ENCODE data around the gene ANKUB1.

DNA sequence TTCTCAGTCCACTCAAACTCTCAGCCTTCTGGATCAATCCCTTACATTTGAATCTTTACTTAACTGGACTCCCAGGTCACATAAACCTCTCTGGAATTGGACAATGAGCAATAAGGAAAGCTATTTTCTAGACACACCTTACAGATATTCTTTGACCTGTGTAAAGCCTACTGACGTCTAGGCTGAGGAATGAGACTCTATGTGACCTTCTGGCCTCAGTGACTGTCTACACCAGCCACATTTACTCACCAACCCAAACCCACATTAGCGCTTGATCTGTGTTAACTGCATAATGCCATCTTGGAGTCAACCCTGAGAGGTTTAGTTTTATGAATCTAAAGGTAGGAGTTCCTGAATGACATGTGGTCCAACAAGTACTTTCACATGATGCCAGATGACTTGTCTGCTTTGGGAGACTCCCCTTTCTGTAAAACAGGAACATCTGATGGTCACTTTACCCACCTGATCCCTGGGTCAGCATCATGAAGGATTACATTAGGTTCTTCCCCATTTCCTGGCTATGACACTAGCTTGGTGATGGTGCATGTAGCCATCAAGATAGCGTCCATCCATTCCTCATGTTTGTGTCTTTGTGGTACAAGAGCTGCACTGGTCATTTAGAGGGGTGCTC, 28.7 kb downstream of the ANKUB1 start:
- TF ChIP-seq POLR2AphosphoS5 (IDR thresholded peaks at IDR 0.05; ENCODE audit: low read depth, low read length) = no peak
- no peak for TF ChIP-seq TAF1 (IDR thresholded peaks at IDR 0.05; ENCODE audit: borderline replicate concordance, insufficient read depth, low read length)
- no peak for TF ChIP-seq FOXP2 (optimal IDR thresholded peaks at IDR 0.05; ENCODE audit: borderline replicate concordance, extremely low read depth, extremely low read length, insufficient read depth)

All from PFSK-1 (cell line).